ENCODE measurements around the gene FES.

Gene FES

GRCh38 chr15:90915216-90915807 lies 31.0 kb downstream of the FES start:
- POLR2A ChIA-PET, result interaction anchor here (0.6 kb wide), 1 partner anchor 13 kb away, joined by 4 read pairs; no protein-coding TSS in a partner anchor
- no peak for TF ChIP-seq CTCF (IDR thresholded peaks at IDR 0.05; ENCODE audit: insufficient read depth, low read length, missing control alignments)
- DNase-seq (ENCODE audit: low read depth, low spot score), result no peak

GRCh38 chr15:90915808-90916440 lies 31.6 kb downstream of the FES start:
- ChIA-PET CTCF (interaction anchor here (14.1 kb wide), 1 partner anchor 16 kb away, joined by 180 read pairs; the partner anchor contains the start of genes HDDC3 and UNC45A), POLR2A (interaction anchor here (0.6 kb wide), 1 partner anchor 13 kb away, joined by 4 read pairs; no protein-coding TSS in a partner anchor)
- no peak overlapping the region for H3K4me3 ChIP-seq (ENCODE audit: low read depth, low read length)
- no peak for DNase-seq (ENCODE audit: low read depth, low spot score)
- TF ChIP-seq CTCF (IDR thresholded peaks at IDR 0.05; ENCODE audit: insufficient read depth, low read length, missing control alignments), result no peak

More at GRCh38 chr15:90915216-90915807, 31.0 kb downstream of the FES start:
- no peak overlapping the region for H3K4me3 ChIP-seq (ENCODE audit: low read depth, low read length)
- CTCF ChIA-PET, result interaction anchor here (14.1 kb wide), 1 partner anchor 17 kb away, joined by 180 read pairs; the partner anchor contains the start of genes HDDC3 and UNC45A

- ChIA-PET CTCF (interaction anchor here (14.1 kb wide), 1 partner anchor 16 kb away, joined by 180 read pairs; the partner anchor contains the start of genes HDDC3 and UNC45A), POLR2A (no interaction called here)
- DNase-seq (ENCODE audit: low read depth, low spot score), result no peak
- H3K4me3 ChIP-seq (ENCODE audit: low read depth, low read length), result no peak overlapping the region
- no peak for TF ChIP-seq CTCF (IDR thresholded peaks at IDR 0.05; ENCODE audit: insufficient read depth, low read length, missing control alignments)
Measured at GRCh38 chr15:90916461-90916860, 32.2 kb downstream of the FES start.

GRCh38 chr15:90917569-90917968 lies 33.3 kb downstream of the FES start:
- POLR2A ChIA-PET, result no interaction called here
- no peak for TF ChIP-seq CTCF (IDR thresholded peaks at IDR 0.05; ENCODE audit: insufficient read depth, low read length, missing control alignments)
- CTCF ChIA-PET, result interaction anchor here (14.1 kb wide), 1 partner anchor 15 kb away, joined by 180 read pairs; the partner anchor contains the start of genes HDDC3 and UNC45A
- DNase-seq (ENCODE audit: low read depth, low spot score), result no peak
- H3K4me3 ChIP-seq (ENCODE audit: low read depth, low read length), result no peak overlapping the region

- CTCF ChIA-PET, result interaction anchor here (1.2 to 14.1 kb wide), 2 partner anchors 14 to 16 kb away, joined by 3 to 180 read pairs; partner anchors contain the start of genes HDDC3 and UNC45A
Measured at GRCh38 chr15:90918034-90918788, 33.9 kb downstream of the FES start.

More at GRCh38 chr15:90918034-90918788, 33.9 kb downstream of the FES start:
- no peak for DNase-seq (ENCODE audit: low read depth, low spot score)
- POLR2A ChIA-PET, result no interaction called here
- no peak for TF ChIP-seq CTCF (IDR thresholded peaks at IDR 0.05; ENCODE audit: insufficient read depth, low read length, missing control alignments)
- H3K4me3 ChIP-seq (ENCODE audit: low read depth, low read length), result no peak overlapping the region
